HepG2 (cell line): Measurements from ENCODE around the gene GPR155. TPM values are rescaled to one million over a fixed set of nuclear protein-coding genes. Genes with fewer than 3 reads are reported as not detected.

Experiments
- ARNTL ChIP-seq: sonication (generic); formaldehyde crosslinking; IDR thresholded peaks from 2 replicates; pipeline ENCODE4 v1.4.0; 2020; ENCODE audit warnings: mild to moderate bottlenecking, missing genetic modification reagents
- ASH2L ChIP-seq: fragments of 300-600, 200-600 bp; sonication (generic); IDR thresholded peaks from 2 replicates; pipeline ENCODE4 v1.7.0; 2017; ENCODE audit warnings: low read depth, mild to moderate bottlenecking, moderate library complexity, mixed read lengths, low read length; ENCODE audit not compliant: insufficient read length
- MED1 ChIP-seq: sonication (generic); formaldehyde crosslinking; IDR thresholded peaks from 2 replicates; pipeline ENCODE4 v1.4.0; 2020; ENCODE audit warnings: missing genetic modification reagents
- MEIS2 ChIP-seq: sonication (generic); formaldehyde crosslinking; IDR thresholded peaks from 2 replicates; pipeline ENCODE4 v1.9.0; 2021; ENCODE audit warnings: mild to moderate bottlenecking, missing genetic modification reagents
- MXD3 ChIP-seq: IDR thresholded peaks from 2 replicates; pipeline ENCODE4 v1.6.1; 2016; ENCODE audit warnings: mild to moderate bottlenecking, missing biosample characterization, missing genetic modification reagents
- RNF219 ChIP-seq: sonication (generic); formaldehyde crosslinking; IDR thresholded peaks from 2 replicates; pipeline ENCODE4 v1.5.0; 2020; ENCODE audit warnings: mild to moderate bottlenecking, missing genetic modification reagents
- SNAI1 ChIP-seq: sonication (generic); formaldehyde crosslinking; IDR thresholded peaks from 2 replicates; pipeline ENCODE4 v1.5.0; 2020; ENCODE audit warnings: mild to moderate bottlenecking, missing genetic modification reagents, borderline replicate concordance
- UBTF ChIP-seq: sonication (generic); formaldehyde crosslinking; IDR thresholded peaks from 2 replicates; pipeline ENCODE4 v1.4.0; 2020; ENCODE audit warnings: mild to moderate bottlenecking, missing genetic modification reagents
- ZBTB3 ChIP-seq: sonication (generic); formaldehyde crosslinking; IDR thresholded peaks from 2 replicates; pipeline ENCODE4 v1.4.0; 2020; ENCODE audit warnings: low read depth, mild to moderate bottlenecking, moderate library complexity, missing genetic modification reagents, borderline replicate concordance
- ZBTB38 ChIP-seq: sonication (generic); formaldehyde crosslinking; IDR thresholded peaks from 2 replicates; pipeline ENCODE4 v1.5.1; 2020; ENCODE audit warnings: mild to moderate bottlenecking, missing genetic modification reagents
- ZBTB40 ChIP-seq, 2 experiments: fragments of 450-650 bp in 1 of 2; sonication (generic) in 1 of 2; formaldehyde crosslinking in 1 of 2; IDR thresholded peaks; 2 replicates each; pipeline versions ENCODE4 v1.6.1 to v1.8.0; 2016 to 2022; ENCODE audit warnings: antibody characterized with exemption in 1 of 2, mild to moderate bottlenecking in 1 of 2, missing genetic modification reagents in 1 of 2
- ZNF382 ChIP-seq: sonication (generic); formaldehyde crosslinking; IDR thresholded peaks from 2 replicates; pipeline ENCODE4 v1.5.0; 2020; ENCODE audit warnings: missing genetic modification reagents, mild to moderate bottlenecking, borderline replicate concordance
- ZNF556 ChIP-seq: sonication (generic); formaldehyde crosslinking; IDR thresholded peaks from 2 replicates; pipeline ENCODE4 v1.4.0; 2020; ENCODE audit warnings: mild to moderate bottlenecking, missing genetic modification reagents, borderline replicate concordance
- ZNF788 ChIP-seq: sonication (generic); formaldehyde crosslinking; IDR thresholded peaks from 2 replicates; pipeline ENCODE4 v1.5.0; 2020; ENCODE audit warnings: mild to moderate bottlenecking, missing genetic modification reagents, borderline replicate concordance
- polyA plus RNA-seq, 8 experiments: library from polyadenylated mRNA; depleted of rRNA in 3 of 8; stranded (reverse) in 7 of 8; unstranded in 1 of 8; fragments of >200 nt; fragmentation: Illumina TruSeq in 4 of 8; extraction: Trizol in 4 of 8; gene quantifications; 2 replicates each; pipeline versions ENCODE4 v1.2.1 to v1.2.3, GENCODE V29; 2011 to 2016; ENCODE audit warnings: low read depth in 4 of 8, missing spikeins in 1 of 8, mixed read lengths in 1 of 8; ENCODE audit not compliant: insufficient read depth in 1 of 8
- total RNA-seq, 5 experiments: library from RNA; depleted of rRNA; stranded (reverse); fragments of >200 nt; fragmentation: Illumina TruSeq; extraction: Trizol; gene quantifications; 2 replicates each; pipeline ENCODE4 v1.2.3, GENCODE V29; 2016; ENCODE audit warnings: low read depth in 1 of 5

GPR155 gene
- total and polyA plus RNA-seq, 2 of the 13 experiments (the other 11 are each of a cell fraction or from before 2014, with no cell fraction given): 0.15 to 0.49 TPM

GRCh38 chr2:174486563-174487107 is at the start of gene GPR155 (continued):
- TF ChIP-seq ZBTB38 (CRISPR knock-in tag): 0 out of 2 replicates have a peak, but pooled peaks have one; percentile 32
- TF ChIP-seq ZNF556: no peak
- TF ChIP-seq SNAI1: no peak
- no peak for TF ChIP-seq ASH2L
- no peak for TF ChIP-seq ZBTB3 (CRISPR knock-in tag)
- TF ChIP-seq MXD3: peak; percentile 57; the same call in 1 of the 2 replicates
- no peak for TF ChIP-seq ZNF382
- TF ChIP-seq MEIS2: no peak
- no peak for TF ChIP-seq ARNTL
- TF ChIP-seq MED1 (CRISPR knock-in tag): no peak
- peak; percentile 62; the same call in 1 of the 2 replicates for TF ChIP-seq ZNF788 (CRISPR knock-in tag)
- TF ChIP-seq UBTF: peak; percentile 64
- TF ChIP-seq ZBTB40 (IDR thresholded peaks at IDR 0.05): no peak
- peak; percentile 59; the same call in 1 of the 2 replicates for TF ChIP-seq ZBTB40 (CRISPR knock-in tag; IDR thresholded peaks at IDR 0.05)
- no peak for TF ChIP-seq RNF219 (CRISPR knock-in tag)
